Endothelial cell of umbilical vein (primary cell): Measurements from ENCODE around the gene IRF2. TPM values are rescaled to one million over a fixed set of nuclear protein-coding genes. Genes with fewer than 3 reads are reported as not detected.

ENCODE experiments used
- BruUV-seq: library from RNA; stranded (reverse); fragments of 400-500 nt; replicated peaks from 2 replicates; lab custom pipeline; 2021; lab: Mats Ljungman, UMichigan
- CTCF ChIA-PET: fragments of 300-600, 350-600 bp; sonication (Branson Sonifier 250); formaldehyde crosslinking; loops from one replicate; lab custom pipeline; 2021; ENCODE audit warnings: antibody characterized with exemption, inconsistent platforms; lab: Charles Lee
- POLR2A ChIA-PET: fragments of 300-600, 350-600 bp; sonication (Branson Sonifier 250); formaldehyde crosslinking; loops from one replicate; lab custom pipeline; 2021; ENCODE audit warnings: antibody characterized with exemption, inconsistent platforms; lab: Charles Lee
- DNase-seq: peaks from one replicate; pipeline ENCODE4 v3.0.0-alpha.2; 2011; ENCODE audit warnings: low read depth, low spot score
- FAIRE-seq: peaks from 2 replicates; lab custom pipeline; 2011; peaks lifted over from hg19 to GRCh38; lab: Jason Lieb, UNC
- H2AFZ ChIP-seq: 2 replicates; pipeline ENCODE4 v1.6.0; 2012; ENCODE audit warnings: low read depth, low read length, control low read depth, inconsistent platforms
- H3K27ac ChIP-seq: 2 replicates; pipeline ENCODE4 v1.5.1; 2011; ENCODE audit warnings: low read depth, mild to moderate bottlenecking, control low read depth, low read length, moderate library complexity; ENCODE audit not compliant: insufficient read depth
- H3K27me3 ChIP-seq, 2 experiments: 2 replicates each; pipeline versions ENCODE4 v1.6.0 to v1.6.1; 2011; ENCODE audit warnings: low read length in 2 of 2, mixed read lengths in 1 of 2; ENCODE audit not compliant: control insufficient read depth in 2 of 2, insufficient read depth in 2 of 2
- H3K36me3 ChIP-seq, 2 experiments: 2 replicates in 1 of 2; 3 replicates in 1 of 2; pipeline ENCODE4 v1.5.1; 2011; ENCODE audit warnings: low read length in 2 of 2, mild to moderate bottlenecking in 1 of 2, moderate library complexity in 1 of 2; ENCODE audit not compliant: control insufficient read depth in 2 of 2, insufficient read depth in 2 of 2; ENCODE audit errors: extremely low read depth in 1 of 2
- H3K4me1 ChIP-seq: 3 replicates; pipeline ENCODE4 v1.5.1; 2011; ENCODE audit warnings: mild to moderate bottlenecking, low read length; ENCODE audit not compliant: control insufficient read depth, insufficient read depth; ENCODE audit errors: extremely low read depth
- H3K4me2 ChIP-seq: 2 replicates; pipeline ENCODE4 v1.6.1; 2011; ENCODE audit warnings: low read length, control low read depth, mixed read lengths; ENCODE audit not compliant: insufficient read depth
- H3K4me3 ChIP-seq, 3 experiments: fragments of 200-600 bp in 1 of 3; sonication (generic), shearing (Covaris generic) in 1 of 3; replicated peaks in 1 of 3; 2 replicates each; pipeline ENCODE4 v1.5.1; 2011 to 2016; ENCODE audit warnings: control low read depth in 3 of 3, low read length in 3 of 3, mild to moderate bottlenecking in 2 of 3, inconsistent platforms in 1 of 3, low read depth in 1 of 3, moderate library complexity in 1 of 3; ENCODE audit not compliant: insufficient read depth in 1 of 3
- H3K79me2 ChIP-seq: 2 replicates; pipeline ENCODE4 v1.6.0; 2012; ENCODE audit warnings: low read length, inconsistent platforms; ENCODE audit not compliant: control insufficient read depth, insufficient read depth
- H3K9ac ChIP-seq: replicated peaks from 2 replicates; pipeline ENCODE3; 2011; ENCODE audit warnings: low read length, control low read depth; ENCODE audit not compliant: insufficient read depth; ENCODE audit errors: extremely low read depth
- H3K9me1 ChIP-seq: replicated peaks from 3 replicates; pipeline ENCODE4 v1.6.0; 2011; ENCODE audit warnings: mild to moderate bottlenecking, low read length; ENCODE audit not compliant: control insufficient read depth, insufficient read depth; ENCODE audit errors: extremely low read depth
- H3K9me3 ChIP-seq: replicated peaks from 2 replicates; pipeline ENCODE4 v1.5.1; 2012; ENCODE audit warnings: low read length, inconsistent platforms; ENCODE audit not compliant: control insufficient read depth, insufficient read depth
- H4K20me1 ChIP-seq: replicated peaks from 2 replicates; pipeline ENCODE3; 2011; ENCODE audit warnings: mild to moderate bottlenecking, low read length; ENCODE audit not compliant: control insufficient read depth, insufficient read depth; ENCODE audit errors: extremely low read depth
- CTCF ChIP-seq, 2 donors: IDR thresholded peaks; 1 replicate in 1 of 2; 2 replicates in 1 of 2; pipeline ENCODE4 v1.5.1; 2011; ENCODE audit warnings: low read length in 2 of 2, mild to moderate bottlenecking in 2 of 2, moderate library complexity in 2 of 2, control low read depth in 1 of 2, inconsistent platforms in 1 of 2, low read depth in 1 of 2; ENCODE audit not compliant: insufficient read depth in 1 of 2; ENCODE audit errors: extremely low read depth in 1 of 2
- EZH2 ChIP-seq: IDR thresholded peaks from 2 replicates; pipeline ENCODE4 v1.6.1; 2012; ENCODE audit warnings: borderline replicate concordance, low read depth, mild to moderate bottlenecking, moderate library complexity, low read length, inconsistent platforms; ENCODE audit not compliant: severe bottlenecking
- dilution Hi-C: fragments of 300-500 bp; cut with MboI; formaldehyde crosslinking; loops from one replicate; pipeline ENCODE4 v1.15.0; 2019; ENCODE audit warnings: low sequenced_read_pairs; ENCODE audit not compliant: extremely low pct_ligation_motif_present
- intact Hi-C: fragments of 100-400 bp; cut with micrococcal nuclease; formaldehyde crosslinking; loops from one replicate; pipeline ENCODE4 v1.10.0; 2022
- polyA plus RNA-seq, 4 experiments: library from polyadenylated mRNA; depleted of rRNA in 3 of 4; stranded (reverse) in 3 of 4; unstranded in 1 of 4; fragments of >200 nt; gene quantifications; 2 replicates each; pipeline versions ENCODE4 v1.2.1 to v1.2.3, GENCODE V29; 2011 to 2012; ENCODE audit warnings: missing spikeins in 1 of 4
- total RNA-seq: library from RNA; stranded (reverse); gene quantifications from 2 replicates; pipeline ENCODE4 v1.2.3, GENCODE V29; 2021

IRF2 gene
- total and polyA plus RNA-seq, 2 donors (not counting 3 experiments of a cell fraction or from before 2014, with no cell fraction given), result 26.9 to 27.6 TPM

- POLR2A ChIA-PET, result no interaction called here
These were observed 28.2 kb downstream of the IRF2 start for GRCh38 chr4:184446132-184446658.

GRCh38 chr4:184444953-184445309 lies 29.4 kb downstream of the IRF2 start:
- Histone ChIP-seq H3K79me2 (peaks cover 44% of the 10 kb centered on the region), H4K20me1 (no peaks in the 10 kb centered on the region), H3K4me2 (no peak overlapping the region), H2AFZ (no peak overlapping the region), H3K9me1 (no peaks in the 10 kb centered on the region), H3K9ac (no peak overlapping the region), H3K27me3 (no peaks in the 10 kb centered on the region), H3K9me3 (no peaks in the 10 kb centered on the region), H3K27ac (no peak overlapping the region), H3K36me3 (no peaks in the 10 kb centered on the region), H3K4me1 (peaks cover 21% of the 10 kb centered on the region), H3K4me3 (no peak overlapping the region)
- CTCF ChIA-PET, result no interaction called here
- POLR2A ChIA-PET, result no interaction called here
- FAIRE-seq (no peak), DNase-seq (no peak)
- dilution Hi-C loops (no loop called here), intact Hi-C loops (no loop called here)
- BruUV-seq, result no TSS peak
- no peak for TF ChIP-seq EZH2

More at GRCh38 chr4:184446132-184446658, 28.2 kb downstream of the IRF2 start:
- Histone ChIP-seq H2AFZ (no peak overlapping the region), H3K36me3 (no peaks in the 10 kb centered on the region), H3K79me2 (peaks cover 48% of the 10 kb centered on the region), H3K9me3 (no peaks in the 10 kb centered on the region), H3K4me1 (peaks cover 24% of the 10 kb centered on the region), H3K4me3 (no peak overlapping the region), H3K27me3 (no peaks in the 10 kb centered on the region), H3K4me2 (no peak overlapping the region), H3K9me1 (no peaks in the 10 kb centered on the region), H3K9ac (no peak overlapping the region), H4K20me1 (no peaks in the 10 kb centered on the region), H3K27ac (no peak overlapping the region)
- FAIRE-seq (no peak), DNase-seq (no peak)
- dilution Hi-C loops (no loop called here), intact Hi-C loops (no loop called here)
- no TSS peak for BruUV-seq
- TF ChIP-seq CTCF (IDR thresholded peaks at IDR 0.05; ENCODE audit: extremely low read depth in 1 of 2, insufficient read depth in 1 of 2, low read depth in 1 of 2, low read length in 2 of 2), result no peak
- CTCF ChIA-PET, result no interaction called here
